ENCODE data around the gene WSB1. TPM values are rescaled to one million over a fixed set of nuclear protein-coding genes. Genes with fewer than 3 reads are reported as not detected.

The WSB1 gene
- polyA plus RNA-seq, 1 of the 3 experiments (the other 2 are of a cell fraction): 261 TPM

- no peaks in the 10 kb centered on the region for H3F3A ChIP-seq (replicated peaks; ENCODE audit: insufficient read depth)
- no peak overlapping the region for H2AFZ ChIP-seq (ENCODE audit: low read depth)
- peaks cover 22% of the 10 kb centered on the region; the same call in 1 of the 2 replicates for H3K79me2 ChIP-seq (ENCODE audit: insufficient read depth)
- H3K4me1 ChIP-seq (ENCODE audit: control insufficient read depth in 1 of 2, insufficient read depth in 2 of 2, low read depth in 1 of 2, low read length in 1 of 2): no peaks in the 10 kb centered on the region; a peak in 2 of 4 replicates
- no peak overlapping the region for H3K27ac ChIP-seq (ENCODE audit: low read depth in 2 of 2, low read length in 1 of 2)
- H3K9me2 ChIP-seq: no peaks in the 10 kb centered on the region
- H3K4me3 ChIP-seq (ENCODE audit: low read depth in 2 of 2, low read length in 1 of 2): no peak overlapping the region
- no peak overlapping the region for H3K9ac ChIP-seq
- no peaks in the 10 kb centered on the region for H3K27me3 ChIP-seq (ENCODE audit: insufficient read depth)
- H4K20me1 ChIP-seq (ENCODE audit: insufficient read depth): no peaks in the 10 kb centered on the region
- no peak for DNase-seq
- no peaks in the 10 kb centered on the region for H3K9me3 ChIP-seq
- ChIA-PET POLR2A (no interaction called here), CTCF (interaction anchor here (1.0 to 1.4 kb wide), 5 partner anchors 13 to 289 kb away, joined by 3 to 5 read pairs (median 4); partner anchors contain the start of gene WSB1)
- WGBS (ENCODE audit: low lambda C conversion rate): 96% methylated on average over 1 of the region's 1 CpG
- H3K4me2 ChIP-seq: no peak overlapping the region
- TF ChIP-seq, protein P1, sequence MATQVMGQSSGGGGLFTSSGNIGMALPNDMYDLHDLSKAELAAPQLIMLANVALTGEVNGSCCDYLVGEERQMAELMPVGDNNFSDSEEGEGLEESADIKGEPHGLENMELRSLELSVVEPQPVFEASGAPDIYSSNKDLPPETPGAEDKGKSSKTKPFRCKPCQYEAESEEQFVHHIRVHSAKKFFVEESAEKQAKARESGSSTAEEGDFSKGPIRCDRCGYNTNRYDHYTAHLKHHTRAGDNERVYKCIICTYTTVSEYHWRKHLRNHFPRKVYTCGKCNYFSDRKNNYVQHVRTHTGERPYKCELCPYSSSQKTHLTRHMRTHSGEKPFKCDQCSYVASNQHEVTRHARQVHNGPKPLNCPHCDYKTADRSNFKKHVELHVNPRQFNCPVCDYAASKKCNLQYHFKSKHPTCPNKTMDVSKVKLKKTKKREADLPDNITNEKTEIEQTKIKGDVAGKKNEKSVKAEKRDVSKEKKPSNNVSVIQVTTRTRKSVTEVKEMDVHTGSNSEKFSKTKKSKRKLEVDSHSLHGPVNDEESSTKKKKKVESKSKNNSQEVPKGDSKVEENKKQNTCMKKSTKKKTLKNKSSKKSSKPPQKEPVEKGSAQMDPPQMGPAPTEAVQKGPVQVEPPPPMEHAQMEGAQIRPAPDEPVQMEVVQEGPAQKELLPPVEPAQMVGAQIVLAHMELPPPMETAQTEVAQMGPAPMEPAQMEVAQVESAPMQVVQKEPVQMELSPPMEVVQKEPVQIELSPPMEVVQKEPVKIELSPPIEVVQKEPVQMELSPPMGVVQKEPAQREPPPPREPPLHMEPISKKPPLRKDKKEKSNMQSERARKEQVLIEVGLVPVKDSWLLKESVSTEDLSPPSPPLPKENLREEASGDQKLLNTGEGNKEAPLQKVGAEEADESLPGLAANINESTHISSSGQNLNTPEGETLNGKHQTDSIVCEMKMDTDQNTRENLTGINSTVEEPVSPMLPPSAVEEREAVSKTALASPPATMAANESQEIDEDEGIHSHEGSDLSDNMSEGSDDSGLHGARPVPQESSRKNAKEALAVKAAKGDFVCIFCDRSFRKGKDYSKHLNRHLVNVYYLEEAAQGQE (IDR thresholded peaks at IDR 0.05; ENCODE audit: low read depth, low read length): no peak
- TF ChIP-seq RAD21 (IDR thresholded peaks at IDR 0.05; ENCODE audit: low read length) (no peak), TAF1 (IDR thresholded peaks at IDR 0.05; ENCODE audit: borderline replicate concordance, low read depth, low read length) (no peak), RCOR1 (IDR thresholded peaks at IDR 0.05; ENCODE audit: low read length) (no peak), JUND (IDR thresholded peaks at IDR 0.05) (no peak), IRF3 (IDR thresholded peaks at IDR 0.05; ENCODE audit: low read depth, low read length) (no peak), MXI1 (IDR thresholded peaks at IDR 0.05; ENCODE audit: low read depth, low read length) (no peak), NRF1 (IDR thresholded peaks at IDR 0.05; ENCODE audit: low read depth, low read length) (no peak), CHD2 (IDR thresholded peaks at IDR 0.05; ENCODE audit: low read length, partially characterized antibody) (no peak), GABPA (IDR thresholded peaks at IDR 0.05; ENCODE audit: low read depth) (no peak), EZH2phosphoT487 (IDR thresholded peaks at IDR 0.05; ENCODE audit: borderline replicate concordance, low read depth) (no peak), SIN3A (IDR thresholded peaks at IDR 0.05; ENCODE audit: borderline replicate concordance, low read depth, low read length) (no peak)
- TF ChIP-seq, protein P2, sequence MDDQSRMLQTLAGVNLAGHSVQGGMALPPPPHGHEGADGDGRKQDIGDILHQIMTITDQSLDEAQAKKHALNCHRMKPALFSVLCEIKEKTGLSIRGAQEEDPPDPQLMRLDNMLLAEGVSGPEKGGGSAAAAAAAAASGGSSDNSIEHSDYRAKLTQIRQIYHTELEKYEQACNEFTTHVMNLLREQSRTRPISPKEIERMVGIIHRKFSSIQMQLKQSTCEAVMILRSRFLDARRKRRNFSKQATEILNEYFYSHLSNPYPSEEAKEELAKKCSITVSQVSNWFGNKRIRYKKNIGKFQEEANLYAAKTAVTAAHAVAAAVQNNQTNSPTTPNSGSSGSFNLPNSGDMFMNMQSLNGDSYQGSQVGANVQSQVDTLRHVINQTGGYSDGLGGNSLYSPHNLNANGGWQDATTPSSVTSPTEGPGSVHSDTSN (IDR thresholded peaks at IDR 0.05): no peak
- peaks cover 71 to 84% of the 10 kb centered on the region in 2 experiments for H3K36me3 ChIP-seq (replicated peaks in 1 of 2; ENCODE audit: control insufficient read depth in 1 of 2, insufficient read depth in 2 of 2, low read length in 1 of 2)
Measured at GRCh38 chr17:27313301-27313700, 19.4 kb downstream of the WSB1 start.
